NCI-H345 treated with DMSO at 0.1 percent for 48 hours (cell line): ENCODE measurements around the gene NPDC1.

Experiments used
- DNase-seq: peaks from one replicate; lab custom pipeline; 2025; ENCODE audit not compliant: unreplicated experiment; lab: John Stamatoyannopoulos, UW

NPDC1 gene

DNA sequence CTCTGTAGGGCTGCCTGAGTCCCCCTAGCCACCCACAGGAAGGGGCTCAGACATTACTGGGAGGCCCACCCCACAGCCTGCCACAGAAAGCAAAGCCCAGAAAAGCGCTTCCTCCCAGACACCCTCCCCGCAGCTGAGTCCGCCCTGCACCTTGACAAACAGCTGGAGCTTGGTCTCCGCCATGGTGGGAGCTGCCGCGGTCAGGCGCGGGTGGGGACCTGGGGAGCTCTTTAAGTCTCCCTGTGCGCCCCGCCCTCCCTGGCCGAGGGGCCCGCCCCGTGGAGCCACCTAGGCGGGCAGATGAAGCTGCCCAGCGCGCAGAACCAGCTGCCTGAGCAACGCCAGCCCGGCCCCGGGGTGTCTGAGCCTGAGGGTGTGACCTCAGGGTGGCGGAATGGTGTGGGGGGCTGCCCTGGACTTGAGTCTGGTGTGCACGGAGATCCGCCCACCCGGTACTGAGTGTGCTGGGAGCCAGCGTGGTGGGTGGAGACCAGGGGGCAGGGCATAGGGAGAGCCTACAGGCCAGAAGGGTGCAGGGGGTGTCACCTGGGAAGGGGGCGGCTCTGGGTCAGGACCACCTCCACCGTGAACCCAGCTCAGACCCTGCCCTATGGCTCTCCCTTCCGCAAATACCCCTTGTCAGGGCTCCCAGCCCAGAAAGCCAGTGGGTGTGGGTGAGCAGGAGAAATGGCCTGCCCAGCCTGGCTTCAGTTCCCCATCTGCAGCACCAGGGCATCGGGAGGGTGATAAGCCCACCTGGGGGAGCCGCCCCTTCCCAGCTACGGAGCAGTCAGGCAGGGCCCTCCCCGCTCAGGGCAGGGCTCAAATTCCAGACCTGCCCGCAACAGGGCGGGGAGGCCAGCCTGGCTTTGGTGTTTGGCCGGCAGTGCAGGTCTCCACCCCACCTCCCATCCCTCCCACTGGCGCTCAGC lies 49.4 kb downstream of the NPDC1 start, which contains the start of gene CLIC3:
CLIC3 (minus strand) TSS at position 208 of the 932 bp plus-strand sequence; CDS start at position 183, 25 bp downstream.
- DNase-seq, result no peak

GRCh38 chr9:136995772-136996311 lies 50.1 kb downstream of the NPDC1 start:
- no peak for DNase-seq

GRCh38 chr9:136995362-136995761 lies 50.6 kb downstream of the NPDC1 start:
- DNase-seq, result no peak

GRCh38 chr9:136994888-136995230 lies 51.1 kb downstream of the NPDC1 start:
- no peak for DNase-seq

- DNase-seq, result no peak
Measured at GRCh38 chr9:136994180-136994887, 51.6 kb downstream of the NPDC1 start.

DNA sequence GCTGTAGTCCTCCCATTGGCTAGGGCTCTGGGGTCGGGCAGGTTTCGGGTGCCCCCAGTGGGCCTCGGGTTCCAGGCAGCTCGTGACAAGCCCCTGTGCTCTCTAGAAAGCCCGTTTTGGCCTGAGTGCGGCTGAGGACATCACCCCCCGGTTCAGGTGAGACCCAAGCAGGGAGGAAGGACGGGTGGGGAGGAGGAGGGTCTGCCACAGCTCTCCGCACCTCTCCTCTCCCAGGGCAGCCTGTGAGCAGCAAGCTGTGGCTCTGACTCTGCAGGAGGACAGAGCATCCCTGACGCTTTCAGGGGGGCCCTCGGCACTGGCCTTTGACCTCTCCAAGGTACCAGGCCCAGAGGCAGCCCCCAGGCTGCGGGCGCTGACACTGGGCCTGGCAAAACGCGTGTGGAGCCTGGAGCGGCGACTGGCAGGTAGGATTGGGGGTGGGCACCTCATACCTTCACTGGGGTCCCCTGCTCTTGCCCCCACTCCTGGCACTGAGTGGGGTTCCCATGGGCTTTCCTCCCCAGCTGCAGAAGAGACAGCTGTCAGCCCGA lies 53.1 kb downstream of the NPDC1 start:
- no peak for DNase-seq

DNA sequence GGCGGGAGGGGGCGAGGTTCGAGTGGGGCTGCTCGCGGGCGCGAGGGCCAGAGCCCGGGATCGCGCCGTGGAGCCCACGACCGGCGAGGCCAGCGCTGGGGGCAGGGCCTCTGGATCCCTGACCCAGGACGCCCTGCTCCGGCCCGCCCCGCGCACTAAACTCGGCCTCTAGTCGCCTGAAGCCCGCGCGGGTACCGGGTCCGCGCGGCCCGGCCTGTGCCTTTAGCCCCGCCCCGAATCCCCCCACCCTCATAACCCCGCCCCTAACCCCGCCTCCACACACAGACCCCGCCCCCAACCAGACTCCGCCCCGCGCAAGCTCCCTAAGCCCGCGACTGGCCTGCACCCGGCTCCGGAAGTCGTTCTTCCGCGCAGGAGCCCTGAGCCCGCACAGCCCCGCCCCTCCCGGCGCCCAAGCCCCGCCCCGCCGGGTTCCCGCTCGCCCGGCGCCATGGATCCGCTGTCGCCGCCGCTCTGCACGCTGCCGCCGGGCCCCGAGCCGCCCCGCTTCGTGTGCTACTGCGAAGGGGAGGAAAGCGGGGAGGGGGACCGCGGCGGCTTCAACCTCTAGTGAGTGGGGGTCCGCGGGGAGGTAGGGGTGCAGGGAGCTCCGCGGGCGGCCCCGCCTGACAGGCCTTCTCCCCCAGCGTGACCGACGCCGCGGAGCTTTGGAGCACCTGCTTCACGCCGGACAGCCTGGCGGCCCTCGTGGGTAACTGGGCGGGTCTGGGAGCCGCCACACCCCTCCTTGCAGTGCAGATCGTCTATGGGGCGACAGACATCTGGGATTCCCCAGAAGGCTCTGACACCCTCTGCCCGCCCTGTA lies 53.8 kb downstream of the NPDC1 start, which contains the start of gene PAXX:
PAXX (plus strand) TSS at position 430 of the 826 bp plus-strand sequence; CDS start at position 452, 22 bp downstream.
- DNase-seq, result peak; percentile 58

DNA sequence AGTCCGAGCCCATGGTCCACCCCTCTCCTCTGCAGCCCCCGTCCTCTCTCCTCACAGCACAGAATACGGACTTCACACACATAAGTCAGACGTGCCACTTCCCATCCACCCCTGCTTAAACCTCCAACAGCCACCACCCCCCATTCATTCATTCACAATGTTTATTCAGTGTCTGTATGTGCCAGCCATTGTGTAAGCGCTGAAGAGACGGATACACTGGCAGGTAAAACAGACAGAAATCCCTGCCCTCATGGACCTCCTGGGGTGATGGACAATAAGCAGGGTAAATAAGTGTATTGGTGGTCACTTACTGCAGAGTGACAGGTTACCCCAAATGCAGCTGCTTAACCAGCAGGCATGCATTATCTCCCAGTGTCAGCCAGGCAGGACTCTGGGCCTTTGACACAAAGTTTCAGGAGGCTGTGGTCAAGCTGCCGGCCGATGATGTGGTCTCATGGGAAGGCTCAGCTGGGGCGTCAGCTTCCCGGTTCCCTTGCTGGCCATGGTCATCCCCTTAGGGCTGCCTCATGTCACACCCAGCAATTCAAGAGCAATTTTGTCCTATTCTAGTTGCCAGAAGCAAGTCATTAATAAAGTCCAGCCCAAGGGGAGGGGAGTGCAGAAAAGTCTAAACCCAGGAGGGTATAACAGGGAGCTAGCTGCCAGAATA lies 55.6 kb downstream of the NPDC1 start:
- DNase-seq, result peak; percentile 59
